ENCODE measurements around the gene HDAC4. TPM values are rescaled to one million over a fixed set of nuclear protein-coding genes. Genes with fewer than 3 reads are reported as not detected.
A peak's percentile ranks its signal among the peaks of the same experiment; 100 is the strongest.

Gene HDAC4
- total and polyA plus RNA-seq, 10 of the 15 experiments (the other 5 are each of a cell fraction or from before 2014, with no cell fraction given) = 0.22 to 15.7 (median 4.8) TPM

- Histone ChIP-seq H3K9me3 (replicated peaks; ENCODE audit: control insufficient read depth, insufficient read depth, low read length) (no peaks in the 10 kb centered on the region), H2AFZ (ENCODE audit: control insufficient read depth, low read depth, low read length) (no peak overlapping the region), H3K4me3 (no peak overlapping the region), H3K4me2 (ENCODE audit: control insufficient read depth, insufficient read depth) (peak overlapping the region; percentile 86), H3K27ac (ENCODE audit: control insufficient read depth, insufficient read depth) (no peak overlapping the region), H3K9ac (ENCODE audit: control insufficient read depth, insufficient read depth, low read length) (no peak overlapping the region), H4K20me1 (ENCODE audit: control insufficient read depth, insufficient read depth) (no peaks in the 10 kb centered on the region), H3K36me3 (ENCODE audit: control insufficient read depth in 2 of 2, insufficient read depth in 2 of 2, low read length in 1 of 2) (no peaks in the 10 kb centered on the region), H3K4me1 (ENCODE audit: control insufficient read depth, insufficient read depth, low read length) (peaks cover 5% of the 10 kb centered on the region; the same call in 1 of the 2 replicates), H3K79me2 (ENCODE audit: control insufficient read depth, insufficient read depth, low read length) (0 out of 2 replicates have a peak, but pooled peaks cover 2% of the 10 kb centered on the region), H3K27me3 (replicated peaks in 1 of 2; ENCODE audit: control insufficient read depth in 2 of 2, insufficient read depth in 2 of 2, low read length in 1 of 2) (no peaks in the 10 kb centered on the region; a peak in 1 of 4 replicates)
- WGBS (ENCODE audit: insufficient coverage, insufficient replicate concordance, low lambda C conversion rate, missing lambda C conversion rate) = 97% methylated on average over 11 of the region's 11 CpGs
- ChIA-PET SMC1A (ENCODE audit: uncharacterized antibody, unreplicated experiment) (interaction anchor here (1.1 to 1.3 kb wide), 2 partner anchors 21 to 33 kb away, joined by 3 to 5 read pairs; no protein-coding TSS in a partner anchor), CTCF (interaction anchor here (1.5 kb wide), 1 partner anchor 589 kb away, joined by 6 read pairs; no protein-coding TSS in a partner anchor), POLR2A (interaction anchor here (2.3 kb wide), 1 partner anchor 21 kb away, joined by 19 read pairs; no protein-coding TSS in a partner anchor), RAD21 (ENCODE audit: unreplicated experiment) (interaction anchor here (0.8 to 0.9 kb wide), 2 partner anchors 20 to 135 kb away, joined by 3 read pairs; no protein-coding TSS in a partner anchor)
- intact Hi-C loops (cut with micrococcal nuclease; ENCODE audit: unreplicated experiment) (loop anchor here (5.0 kb wide), 1 partner anchor 135 kb away; no protein-coding TSS in a partner anchor), in situ Hi-C loops (cut with MboI) (no loop called here)
- DNase-seq (ENCODE audit: low read depth, low spot score) (no peak), FAIRE-seq (no peak), ATAC-seq (no peak)
- BruUV-seq (replicated peaks) = no TSS peak
- TF ChIP-seq POLR2A (IDR thresholded peaks at IDR 0.05; ENCODE audit: low read depth, low read length) (0 out of 2 replicates have a peak, but pooled peaks have one; percentile 29), MYC (IDR thresholded peaks at IDR 0.05; ENCODE audit: insufficient read depth, insufficient read length, insufficient replicate concordance, low read length, severe bottlenecking) (no peak)
Observed at GRCh38 chr2:239402666-239403065, 1.8 kb upstream of the HDAC4 start.

GRCh38 chr2:239401881-239402233 lies 1.0 kb upstream of the HDAC4 start:
- H3K27ac ChIP-seq (ENCODE audit: control insufficient read depth, insufficient read depth) = peak overlapping the region; percentile 96
- ChIA-PET SMC1A (ENCODE audit: uncharacterized antibody, unreplicated experiment) (interaction anchor here (1.1 to 1.3 kb wide), 2 partner anchors 20 to 32 kb away, joined by 3 to 5 read pairs; no protein-coding TSS in a partner anchor), CTCF (interaction anchor here (1.5 kb wide), 1 partner anchor 590 kb away, joined by 6 read pairs; no protein-coding TSS in a partner anchor), RAD21 (ENCODE audit: unreplicated experiment) (interaction anchor here (0.8 to 0.9 kb wide), 2 partner anchors 19 to 134 kb away, joined by 3 read pairs; no protein-coding TSS in a partner anchor), POLR2A (interaction anchor here (2.3 kb wide), 1 partner anchor 21 kb away, joined by 19 read pairs; no protein-coding TSS in a partner anchor)
- TSS peak; percentile 96 for BruUV-seq (replicated peaks)
- intact Hi-C loops (cut with micrococcal nuclease; ENCODE audit: unreplicated experiment) = loop anchor here (1.0 to 5.0 kb wide), 2 partner anchors 21 to 135 kb away; no protein-coding TSS in a partner anchor
- FAIRE-seq (no peak), DNase-seq (ENCODE audit: low read depth, low spot score) (peak; percentile 49), ATAC-seq (peak; percentile 37)
- peak overlapping the region; percentile 86 for H3K4me2 ChIP-seq (ENCODE audit: control insufficient read depth, insufficient read depth)
- H3K27me3 ChIP-seq (replicated peaks in 1 of 2; ENCODE audit: control insufficient read depth in 2 of 2, insufficient read depth in 2 of 2, low read length in 1 of 2) = no peaks in the 10 kb centered on the region; a peak in 1 of 4 replicates
- no peaks in the 10 kb centered on the region for H3K9me3 ChIP-seq (replicated peaks; ENCODE audit: control insufficient read depth, insufficient read depth, low read length)
- H3K4me1 ChIP-seq (ENCODE audit: control insufficient read depth, insufficient read depth, low read length) = peaks cover 5% of the 10 kb centered on the region; the same call in 1 of the 2 replicates
- 0 out of 2 replicates have a peak, but pooled peaks cover 2% of the 10 kb centered on the region for H3K79me2 ChIP-seq (ENCODE audit: control insufficient read depth, insufficient read depth, low read length)
- in situ Hi-C loops (cut with MboI) = no loop called here
- peak overlapping the region; percentile 99 for H2AFZ ChIP-seq (ENCODE audit: control insufficient read depth, low read depth, low read length)
- H3K4me3 ChIP-seq = peak overlapping the region; percentile 79
- H4K20me1 ChIP-seq (ENCODE audit: control insufficient read depth, insufficient read depth) = no peaks in the 10 kb centered on the region
- H3K36me3 ChIP-seq (ENCODE audit: control insufficient read depth in 2 of 2, insufficient read depth in 2 of 2, low read length in 1 of 2) = no peaks in the 10 kb centered on the region
- H3K9ac ChIP-seq (ENCODE audit: control insufficient read depth, insufficient read depth, low read length) = peak overlapping the region; percentile 74
- under 1% methylated on average over 33 of the region's 33 CpGs for WGBS (ENCODE audit: insufficient coverage, insufficient replicate concordance, low lambda C conversion rate, missing lambda C conversion rate)
- TF ChIP-seq RUNX3 (IDR thresholded peaks at IDR 0.05; ENCODE audit: low read length) = peak; percentile 31; the same call in 1 of the 2 replicates
- peak; percentile 17 to 19; a peak in 3 of 4 replicates for TF ChIP-seq IKZF2 (IDR thresholded peaks at IDR 0.05)
- TF ChIP-seq ZBED1 (IDR thresholded peaks at IDR 0.05; ENCODE audit: borderline replicate concordance) = no peak
- TF ChIP-seq, protein P1, sequence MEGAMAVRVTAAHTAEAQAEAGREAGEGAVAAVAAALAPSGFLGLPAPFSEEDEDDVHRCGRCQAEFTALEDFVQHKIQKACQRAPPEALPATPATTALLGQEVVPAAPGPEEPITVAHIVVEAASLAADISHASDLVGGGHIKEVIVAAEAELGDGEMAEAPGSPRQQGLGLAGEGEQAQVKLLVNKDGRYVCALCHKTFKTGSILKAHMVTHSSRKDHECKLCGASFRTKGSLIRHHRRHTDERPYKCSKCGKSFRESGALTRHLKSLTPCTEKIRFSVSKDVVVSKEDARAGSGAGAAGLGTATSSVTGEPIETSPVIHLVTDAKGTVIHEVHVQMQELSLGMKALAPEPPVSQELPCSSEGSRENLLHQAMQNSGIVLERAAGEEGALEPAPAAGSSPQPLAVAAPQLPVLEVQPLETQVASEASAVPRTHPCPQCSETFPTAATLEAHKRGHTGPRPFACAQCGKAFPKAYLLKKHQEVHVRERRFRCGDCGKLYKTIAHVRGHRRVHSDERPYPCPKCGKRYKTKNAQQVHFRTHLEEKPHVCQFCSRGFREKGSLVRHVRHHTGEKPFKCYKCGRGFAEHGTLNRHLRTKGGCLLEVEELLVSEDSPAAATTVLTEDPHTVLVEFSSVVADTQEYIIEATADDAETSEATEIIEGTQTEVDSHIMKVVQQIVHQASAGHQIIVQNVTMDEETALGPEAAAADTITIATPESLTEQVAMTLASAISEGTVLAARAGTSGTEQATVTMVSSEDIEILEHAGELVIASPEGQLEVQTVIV (IDR thresholded peaks at IDR 0.05; ENCODE audit: borderline replicate concordance, partially characterized antibody) = peak; percentile 33
- no peak for TF ChIP-seq EGR1 (IDR thresholded peaks at IDR 0.05; ENCODE audit: borderline replicate concordance in 1 of 2, low read depth in 2 of 2, low read length in 2 of 2)
- no peak for TF ChIP-seq MYC (IDR thresholded peaks at IDR 0.05; ENCODE audit: insufficient read depth, insufficient read length, insufficient replicate concordance, low read length, severe bottlenecking)
- 0 out of 2 replicates have a peak, but pooled peaks have one; percentile 2 for TF ChIP-seq TCF12 (IDR thresholded peaks at IDR 0.05; ENCODE audit: low read depth, low read length)
- TF ChIP-seq SIN3A (IDR thresholded peaks at IDR 0.05; ENCODE audit: low read depth, low read length) = 0 out of 2 replicates have a peak, but pooled peaks have one; percentile 5
- TF ChIP-seq NBN (IDR thresholded peaks at IDR 0.05) = 0 out of 2 replicates have a peak, but pooled peaks have one; percentile 9
- no peak for TF ChIP-seq E2F4 (IDR thresholded peaks at IDR 0.05; ENCODE audit: low read depth, low read length)
- peak; percentile 19; the same call in 1 of the 2 replicates for TF ChIP-seq MXI1 (IDR thresholded peaks at IDR 0.05; ENCODE audit: low read depth, low read length)

All from GM12878 (cell line).